PC-3 (cell line): ENCODE results near the gene IQSEC1.

Experiments
- EZH2 ChIP-seq: fragments of 300-600 bp; sonication (generic); IDR thresholded peaks from one replicate; pipeline ENCODE4 v1.6.1; 2017; ENCODE audit warnings: antibody characterized with exemption, mild to moderate bottlenecking, low read length; ENCODE audit not compliant: unreplicated experiment
- EZH2phosphoT487 ChIP-seq: fragments of 300-600 bp; sonication (generic); IDR thresholded peaks from 2 replicates; pipeline ENCODE4 v1.6.1; 2018; ENCODE audit warnings: mild to moderate bottlenecking, antibody characterized with exemption, low read length, borderline replicate concordance
- TF ChIP-seq, protein P1 (sequence below): fragments of 300-600 bp; sonication (generic); conservative IDR thresholded peaks from 2 replicates; pipeline ENCODE4 v1.5.1; 2017; ENCODE audit warnings: antibody characterized with exemption, low read depth, mild to moderate bottlenecking, low read length

GRCh38 chr3:12886736-12887135 is 186.5 kb downstream of the IQSEC1 start:
- TF ChIP-seq, protein P1, sequence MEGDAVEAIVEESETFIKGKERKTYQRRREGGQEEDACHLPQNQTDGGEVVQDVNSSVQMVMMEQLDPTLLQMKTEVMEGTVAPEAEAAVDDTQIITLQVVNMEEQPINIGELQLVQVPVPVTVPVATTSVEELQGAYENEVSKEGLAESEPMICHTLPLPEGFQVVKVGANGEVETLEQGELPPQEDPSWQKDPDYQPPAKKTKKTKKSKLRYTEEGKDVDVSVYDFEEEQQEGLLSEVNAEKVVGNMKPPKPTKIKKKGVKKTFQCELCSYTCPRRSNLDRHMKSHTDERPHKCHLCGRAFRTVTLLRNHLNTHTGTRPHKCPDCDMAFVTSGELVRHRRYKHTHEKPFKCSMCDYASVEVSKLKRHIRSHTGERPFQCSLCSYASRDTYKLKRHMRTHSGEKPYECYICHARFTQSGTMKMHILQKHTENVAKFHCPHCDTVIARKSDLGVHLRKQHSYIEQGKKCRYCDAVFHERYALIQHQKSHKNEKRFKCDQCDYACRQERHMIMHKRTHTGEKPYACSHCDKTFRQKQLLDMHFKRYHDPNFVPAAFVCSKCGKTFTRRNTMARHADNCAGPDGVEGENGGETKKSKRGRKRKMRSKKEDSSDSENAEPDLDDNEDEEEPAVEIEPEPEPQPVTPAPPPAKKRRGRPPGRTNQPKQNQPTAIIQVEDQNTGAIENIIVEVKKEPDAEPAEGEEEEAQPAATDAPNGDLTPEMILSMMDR, result no peak
- TF ChIP-seq EZH2, result no peak
- no peak for TF ChIP-seq EZH2phosphoT487
